ENCODE data around the gene TMEM89.

DNA sequence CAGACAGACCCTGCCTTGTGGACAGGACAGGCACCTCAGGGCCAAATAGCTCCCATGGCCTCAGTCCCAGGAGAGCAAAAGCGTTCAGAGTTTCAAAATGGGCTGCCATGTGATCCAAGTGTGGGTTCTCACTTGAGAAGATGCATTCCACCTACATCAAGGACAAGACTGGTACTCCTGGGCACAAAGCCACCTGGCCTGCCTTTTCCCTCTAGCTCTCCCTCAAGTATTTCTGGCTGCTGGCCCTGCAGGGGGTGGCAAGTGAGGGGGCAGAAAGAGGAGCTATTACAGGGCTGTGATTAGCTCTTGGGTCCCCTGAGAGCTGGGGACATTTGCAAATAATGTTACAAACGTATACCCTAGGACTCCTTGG lies 20.0 kb downstream of the TMEM89 start:
- TF ChIP-seq, protein P1, sequence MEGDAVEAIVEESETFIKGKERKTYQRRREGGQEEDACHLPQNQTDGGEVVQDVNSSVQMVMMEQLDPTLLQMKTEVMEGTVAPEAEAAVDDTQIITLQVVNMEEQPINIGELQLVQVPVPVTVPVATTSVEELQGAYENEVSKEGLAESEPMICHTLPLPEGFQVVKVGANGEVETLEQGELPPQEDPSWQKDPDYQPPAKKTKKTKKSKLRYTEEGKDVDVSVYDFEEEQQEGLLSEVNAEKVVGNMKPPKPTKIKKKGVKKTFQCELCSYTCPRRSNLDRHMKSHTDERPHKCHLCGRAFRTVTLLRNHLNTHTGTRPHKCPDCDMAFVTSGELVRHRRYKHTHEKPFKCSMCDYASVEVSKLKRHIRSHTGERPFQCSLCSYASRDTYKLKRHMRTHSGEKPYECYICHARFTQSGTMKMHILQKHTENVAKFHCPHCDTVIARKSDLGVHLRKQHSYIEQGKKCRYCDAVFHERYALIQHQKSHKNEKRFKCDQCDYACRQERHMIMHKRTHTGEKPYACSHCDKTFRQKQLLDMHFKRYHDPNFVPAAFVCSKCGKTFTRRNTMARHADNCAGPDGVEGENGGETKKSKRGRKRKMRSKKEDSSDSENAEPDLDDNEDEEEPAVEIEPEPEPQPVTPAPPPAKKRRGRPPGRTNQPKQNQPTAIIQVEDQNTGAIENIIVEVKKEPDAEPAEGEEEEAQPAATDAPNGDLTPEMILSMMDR (IDR thresholded peaks at IDR 0.05): no peak
- no peak for TF ChIP-seq POLR2A (IDR thresholded peaks at IDR 0.05)
